ENCODE results near the gene PSMD1. TPM values are rescaled to one million over a fixed set of nuclear protein-coding genes. Genes with fewer than 3 reads are reported as not detected.

PSMD1 gene
- total RNA-seq, 1 experiment from 2014 or later = 142 TPM

DNA sequence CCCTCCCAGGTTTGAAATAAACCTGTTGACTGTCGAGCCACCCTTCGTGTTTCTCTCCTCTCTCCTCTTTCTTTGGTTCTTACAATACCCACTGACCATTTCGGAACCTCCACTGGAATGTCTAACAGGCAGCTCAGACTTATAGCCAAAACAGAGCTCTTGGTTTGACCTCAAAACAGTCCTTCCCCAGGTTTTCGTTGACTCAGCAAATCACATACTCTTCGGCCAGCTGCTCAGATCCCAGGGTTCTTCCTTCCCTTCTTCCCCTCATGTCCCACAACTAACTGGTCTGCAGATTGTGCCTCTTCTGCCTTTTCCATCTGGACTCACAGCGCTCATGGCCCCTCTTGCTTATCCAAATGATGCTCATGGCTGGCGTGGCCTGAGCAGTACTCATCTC, 146.4 kb downstream of the PSMD1 start:
- no peak for DNase-seq (ENCODE audit: low read depth)

DNA sequence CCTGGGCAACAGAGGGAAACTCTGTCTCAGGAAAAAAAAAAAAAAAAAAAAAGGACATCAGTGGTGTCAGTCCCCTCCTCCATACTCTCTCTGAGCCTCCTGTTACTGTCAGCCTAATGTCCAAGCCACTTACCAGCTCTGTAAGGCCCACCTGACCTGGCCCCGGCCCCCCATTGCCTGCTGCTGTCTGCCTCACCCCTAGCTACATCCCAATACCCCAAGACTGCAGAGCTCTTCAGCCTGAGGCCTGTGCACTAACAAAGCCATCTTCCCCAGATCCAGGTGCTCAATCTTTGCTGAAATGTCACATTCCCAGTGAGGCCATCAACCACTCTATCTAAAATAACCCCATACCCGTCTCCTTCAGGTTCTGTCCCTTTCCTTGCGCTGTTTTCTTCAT, 147.5 kb downstream of the PSMD1 start:
- DNase-seq (ENCODE audit: low read depth) = no peak

DNA sequence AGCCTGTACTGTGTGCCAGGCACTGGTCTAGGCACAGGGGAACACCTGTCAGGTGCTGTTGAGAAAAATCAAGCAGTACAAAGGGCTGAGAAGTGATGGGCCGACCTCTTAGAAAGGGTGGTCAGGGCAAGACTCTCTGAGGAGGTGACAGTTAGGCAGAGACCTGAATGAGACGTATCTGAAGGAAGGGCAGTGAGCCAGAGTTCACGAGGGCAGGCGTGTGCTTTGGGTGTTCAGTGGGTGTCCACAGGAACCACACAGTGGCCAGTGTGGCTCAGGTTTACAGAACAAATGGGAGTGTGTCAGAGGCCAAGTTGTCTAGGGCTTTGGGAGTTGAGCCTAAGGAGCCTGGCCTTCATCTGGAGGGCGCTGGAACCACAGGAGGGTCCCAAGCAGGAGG, 147.9 kb downstream of the PSMD1 start:
- DNase-seq (ENCODE audit: low read depth) = no peak

- no peak for DNase-seq (ENCODE audit: low read depth)
Observed at GRCh38 chr2:231207734-231208133, 151.1 kb downstream of the PSMD1 start.

- no peak for DNase-seq (ENCODE audit: low read depth)
Observed at GRCh38 chr2:231210782-231211181, 154.1 kb downstream of the PSMD1 start.

DNA sequence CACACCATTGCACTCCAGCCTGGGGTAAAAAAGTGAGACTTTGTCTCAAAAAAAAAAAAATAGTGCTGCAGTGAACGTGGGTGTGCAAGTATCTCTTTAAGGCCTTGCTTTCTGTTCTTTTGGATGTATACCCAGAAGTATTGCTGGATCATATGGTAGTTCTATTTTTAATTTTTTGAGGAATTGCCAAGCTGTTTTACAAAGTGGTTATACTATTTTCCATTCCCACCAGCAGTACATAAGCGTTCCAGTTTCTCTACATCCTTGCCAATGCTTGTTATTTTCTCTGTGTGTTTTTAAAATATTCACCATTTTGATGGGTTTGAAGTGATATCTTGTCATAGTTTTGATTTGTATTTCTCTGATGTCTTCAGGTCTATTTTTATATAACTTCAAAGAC, 154.8 kb downstream of the PSMD1 start:
- DNase-seq (ENCODE audit: low read depth) = no peak

DNA sequence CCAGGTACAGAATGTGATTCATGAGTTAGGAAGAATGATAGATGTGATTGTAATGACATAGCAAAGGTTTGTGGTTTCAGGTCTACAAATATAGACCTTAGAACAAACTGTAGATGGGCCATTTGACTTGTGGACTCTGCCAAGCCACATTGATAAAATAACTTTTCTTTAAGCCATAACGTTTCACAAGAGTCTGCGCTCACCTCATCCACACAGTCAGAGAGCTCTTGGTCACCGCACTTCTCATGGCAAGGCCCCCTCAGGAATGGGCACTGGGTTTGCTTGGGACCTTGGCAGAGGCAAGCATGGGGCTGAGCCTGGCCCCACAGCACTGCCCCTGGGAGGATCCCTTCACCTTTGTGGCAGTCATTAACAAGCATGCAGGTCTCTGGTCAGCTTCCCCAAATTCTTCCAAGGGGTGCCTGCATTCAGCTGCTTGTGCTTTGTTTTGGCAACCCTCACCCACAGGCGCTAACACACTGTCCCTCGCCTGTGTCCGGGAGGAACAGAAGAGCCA, 155.7 kb downstream of the PSMD1 start:
- DNase-seq (ENCODE audit: low read depth) = no peak

- no peak for DNase-seq (ENCODE audit: low read depth)
Observed at GRCh38 chr2:231213931-231214642, 157.4 kb downstream of the PSMD1 start.

GRCh38 chr2:231218366-231218765, 161.7 kb downstream of the PSMD1 start:
- DNase-seq (ENCODE audit: low read depth) = peak; percentile 55

GRCh38 chr2:231219289-231219688, 162.6 kb downstream of the PSMD1 start:
- DNase-seq (ENCODE audit: low read depth) = no peak

DNA sequence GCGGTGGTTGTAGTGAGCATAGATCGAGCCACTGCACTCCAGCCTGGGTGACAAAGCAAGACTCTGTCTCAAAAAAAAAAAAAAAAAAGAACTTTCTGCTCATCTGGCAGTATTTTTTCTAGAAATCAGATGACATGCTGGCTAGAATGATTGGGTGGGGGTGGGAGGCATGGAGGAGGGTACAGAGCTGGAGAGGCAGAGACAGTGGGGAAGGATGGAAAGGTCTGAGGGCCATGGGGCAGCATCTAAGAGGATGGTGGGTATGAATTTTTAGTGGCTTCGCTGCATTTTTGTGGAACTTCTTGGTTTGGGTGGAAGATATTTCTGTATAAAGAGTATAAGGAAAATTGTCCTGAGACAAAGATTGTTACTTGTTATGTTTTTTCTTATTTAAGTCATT, 165.1 kb downstream of the PSMD1 start:
- no peak for DNase-seq (ENCODE audit: low read depth)

Other genes with a start within 250 kb of the PSMD1 start
- gene ITM2C, start 191.9 kb upstream of the PSMD1 start, total RNA-seq (2014; rRNA removed) = 24.0 and 29.0 TPM in 2 replicates
- gene GPR55, start 131.6 kb upstream of the PSMD1 start, total RNA-seq (2014; rRNA removed) = not detected in 2 replicates
- gene SPATA3, start 60.7 kb upstream of the PSMD1 start, total RNA-seq (2014; rRNA removed) = not detected in 2 replicates
- gene C2orf72, start 19.3 kb upstream of the PSMD1 start, total RNA-seq (2014; rRNA removed) = 0.06 and 0.13 TPM in 2 replicates
- 0.13 and 0.52 TPM in 2 replicates for gene HTR2B, start 68.2 kb downstream of the PSMD1 start, total RNA-seq (2014; rRNA removed)
- 37.7 and 39.8 TPM in 2 replicates for gene ARMC9, start 141.8 kb downstream of the PSMD1 start, total RNA-seq (2014; rRNA removed)

Measured in LHCN-M2 (cell line).